ENCODE data around the gene POLR3B.

Gene POLR3B

DNA sequence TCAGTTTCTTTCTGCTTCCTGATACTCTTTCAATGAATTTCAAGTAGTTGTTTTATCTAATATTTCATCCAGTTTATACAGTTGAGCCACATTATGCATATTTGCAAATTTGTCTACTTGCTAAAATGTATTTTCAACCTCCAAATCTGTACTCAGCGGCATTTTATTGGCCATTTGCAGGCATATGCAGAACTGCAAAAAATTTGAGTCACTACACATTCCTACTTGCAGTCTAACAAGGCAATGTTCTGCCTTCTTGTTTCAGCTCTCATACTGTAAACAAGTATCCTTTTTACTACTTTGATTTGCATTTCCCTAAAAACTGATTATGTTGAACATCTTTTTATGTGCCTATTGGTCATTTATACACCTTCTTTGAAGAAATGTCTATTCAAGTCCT lies 55.0 kb downstream of the POLR3B start:
- DNase-seq (ENCODE audit: low read depth in 2 of 2, low spot score in 1 of 2) = no peak

DNA sequence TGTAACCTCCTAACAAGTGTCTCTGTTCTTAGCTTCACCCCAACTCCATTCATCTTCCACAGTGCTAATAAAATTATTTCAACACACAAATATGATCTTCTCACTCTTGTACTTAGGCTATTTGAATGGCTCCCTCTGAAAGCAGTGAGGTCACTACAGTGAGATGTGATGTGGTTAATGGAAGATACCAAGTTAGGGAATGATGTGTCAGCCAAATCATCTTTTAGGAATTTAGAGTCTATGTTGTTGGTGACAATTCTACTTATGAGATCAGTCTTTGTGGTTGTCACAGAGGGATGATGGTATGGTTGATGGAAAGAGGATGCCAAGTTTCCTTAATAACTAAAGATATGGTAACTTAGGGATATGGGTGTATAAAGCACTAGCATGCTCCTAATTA lies 57.6 kb downstream of the POLR3B start:
- DNase-seq (ENCODE audit: low read depth in 2 of 2, low spot score in 1 of 2) = no peak

DNA sequence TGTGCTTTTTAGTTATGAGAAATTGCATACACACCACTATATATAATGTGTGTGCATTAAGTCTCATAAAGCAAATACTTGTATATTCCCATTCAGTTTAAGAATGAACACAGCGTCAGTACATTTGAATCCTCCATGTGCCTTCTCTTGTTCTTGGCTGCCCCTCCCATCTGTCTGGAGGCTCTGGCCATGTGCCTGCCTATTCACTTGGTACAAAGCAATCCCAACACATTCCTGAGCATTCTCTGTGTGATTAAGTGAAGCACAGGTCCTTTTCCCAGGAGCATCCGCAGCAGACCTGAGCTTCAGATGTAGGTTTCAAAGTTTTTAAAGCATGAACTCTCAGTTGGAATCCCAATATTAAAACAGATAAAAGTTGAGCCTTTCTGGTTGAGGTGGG lies 58.7 kb downstream of the POLR3B start:
- DNase-seq (ENCODE audit: low read depth in 2 of 2, low spot score in 1 of 2) = no peak

DNA sequence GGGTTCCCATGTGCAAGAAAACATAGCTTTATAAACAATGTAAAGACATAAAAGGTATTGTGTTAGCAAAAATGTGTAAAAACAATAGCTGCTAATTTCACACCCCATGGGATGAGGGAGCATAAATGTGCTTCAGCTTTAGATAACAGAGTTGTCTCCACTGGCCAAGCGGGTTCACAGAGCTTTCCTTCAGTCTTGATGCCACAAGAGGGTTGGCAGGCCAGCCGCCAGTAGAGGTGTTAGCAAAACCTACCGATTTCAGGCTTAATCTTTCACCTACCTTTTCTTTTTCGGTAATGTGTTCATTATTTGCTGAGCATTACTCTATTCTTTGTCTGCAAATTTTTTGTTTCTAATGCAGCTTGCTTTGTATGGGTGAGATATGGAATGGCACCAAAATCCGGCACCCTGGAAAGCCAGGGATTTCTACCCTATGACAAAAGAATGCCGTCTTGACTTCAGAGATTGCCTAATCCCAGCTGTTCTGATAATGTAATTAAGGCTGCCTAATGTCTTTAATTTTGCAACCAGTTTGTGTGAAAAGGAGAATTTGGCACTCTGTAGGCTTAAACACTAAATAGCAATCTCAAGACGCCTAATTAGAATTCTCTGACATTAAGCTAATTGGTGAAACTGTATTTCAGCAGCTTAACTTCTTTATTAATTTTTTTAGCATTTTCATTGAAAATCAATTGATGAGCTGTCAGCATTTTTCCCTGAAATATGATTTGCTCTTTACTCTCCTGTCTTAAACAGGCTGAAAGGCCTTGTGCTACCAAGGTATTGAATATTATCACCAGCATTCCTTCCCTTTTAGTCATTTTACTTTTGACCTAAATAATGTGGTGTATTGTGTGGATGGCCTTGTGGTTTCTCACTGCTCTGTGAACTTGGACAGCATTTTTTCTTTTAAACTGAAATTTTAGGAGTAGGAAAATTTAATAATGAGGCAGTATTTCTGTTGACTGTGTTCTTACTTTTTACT lies 60.7 kb downstream of the POLR3B start:
- DNase-seq (ENCODE audit: low read depth in 2 of 2, low spot score in 1 of 2) = no peak

DNA sequence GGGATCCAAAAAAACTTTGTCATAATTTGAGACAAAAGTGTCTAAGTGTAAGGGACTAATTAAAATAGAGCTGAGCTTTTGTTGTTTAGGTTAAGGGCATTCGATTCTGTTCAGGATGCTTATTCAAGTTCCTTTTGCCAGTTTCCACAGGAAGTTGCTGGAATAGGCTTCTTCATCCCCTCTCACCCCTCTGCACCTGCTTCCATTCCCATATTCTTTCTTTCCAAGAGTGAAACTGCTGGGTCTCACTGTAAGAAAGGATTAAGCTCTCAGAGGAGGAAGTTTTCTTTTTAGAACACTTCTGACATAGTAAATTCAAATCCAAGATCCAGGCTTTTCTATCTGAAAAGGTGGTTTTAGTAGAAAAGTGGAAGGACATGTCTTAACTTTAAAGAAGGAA lies 61.4 kb downstream of the POLR3B start:
- no peak for DNase-seq (ENCODE audit: low read depth in 2 of 2, low spot score in 1 of 2)

DNA sequence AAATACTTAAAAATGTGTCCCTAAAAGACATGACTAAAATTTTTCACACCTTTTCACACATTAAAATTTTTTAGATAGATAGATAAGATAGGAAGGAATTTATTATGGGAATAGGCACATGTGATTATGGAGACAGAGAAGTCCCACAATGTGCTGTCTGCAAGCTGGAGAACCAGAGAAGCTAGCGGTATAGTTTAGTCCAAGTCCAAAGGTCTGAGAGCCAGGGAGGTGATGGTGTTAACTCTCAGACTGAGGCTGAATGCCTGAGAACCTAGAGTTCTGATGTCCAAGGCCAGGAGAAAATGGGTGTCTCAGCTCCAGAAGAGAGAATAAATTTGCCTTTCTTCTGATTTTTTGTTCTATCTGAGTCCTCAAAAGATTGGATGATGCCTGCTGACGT lies 65.7 kb downstream of the POLR3B start:
- DNase-seq (ENCODE audit: low read depth in 2 of 2, low spot score in 1 of 2) = no peak

DNA sequence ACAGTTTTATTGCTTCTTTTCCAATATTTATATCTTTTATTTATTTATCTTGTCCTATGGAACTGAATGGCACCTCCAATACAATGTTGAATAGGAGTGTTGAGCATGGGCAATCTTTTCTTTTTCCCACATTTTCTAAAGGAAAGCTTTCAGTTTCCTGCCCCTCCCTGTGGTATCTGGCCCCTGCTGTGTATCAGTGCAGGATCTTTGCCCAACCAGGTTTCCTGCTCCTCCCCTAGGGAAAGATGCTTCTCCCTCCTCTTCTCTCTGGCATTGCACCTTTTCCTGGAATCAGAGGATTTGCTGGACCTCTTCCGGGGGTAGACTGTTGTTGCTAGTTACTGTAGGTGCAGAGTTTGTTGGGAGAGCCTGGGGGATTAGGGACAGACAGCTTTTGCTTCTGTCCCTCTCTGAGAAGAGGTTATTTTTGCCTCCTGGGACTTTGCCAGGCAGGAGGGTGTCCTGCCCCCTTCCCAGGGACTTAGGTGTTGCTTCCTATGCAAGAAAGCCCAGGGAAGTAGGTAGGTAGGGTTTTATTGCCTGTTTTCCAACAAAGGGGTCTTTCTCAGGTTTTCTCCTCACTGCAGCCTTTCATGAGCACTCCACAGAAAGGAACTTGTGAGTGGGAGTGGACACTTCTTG lies 67.6 kb downstream of the POLR3B start:
- no peak for DNase-seq (ENCODE audit: low read depth in 2 of 2, low spot score in 1 of 2)

DNA sequence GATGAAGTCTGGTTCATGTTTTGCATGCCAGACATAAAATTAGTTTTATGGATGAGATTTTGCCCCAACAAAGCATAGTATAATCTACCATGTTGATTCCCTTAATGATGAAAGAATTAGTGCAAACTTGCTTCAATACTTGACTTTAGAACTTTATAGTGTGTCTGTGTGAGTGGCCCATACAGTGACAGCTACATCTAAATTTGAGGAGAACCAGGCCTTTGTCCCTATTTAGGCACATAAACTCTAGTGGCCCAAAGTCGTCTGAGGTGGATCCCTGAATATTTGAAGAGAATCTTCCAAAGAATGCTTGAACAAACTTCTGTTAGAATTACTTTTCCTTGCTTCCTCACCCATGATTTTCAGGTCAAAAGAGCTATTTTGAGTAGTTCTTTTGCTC lies 70.4 kb downstream of the POLR3B start:
- DNase-seq (ENCODE audit: low read depth in 2 of 2, low spot score in 1 of 2) = no peak

DNA sequence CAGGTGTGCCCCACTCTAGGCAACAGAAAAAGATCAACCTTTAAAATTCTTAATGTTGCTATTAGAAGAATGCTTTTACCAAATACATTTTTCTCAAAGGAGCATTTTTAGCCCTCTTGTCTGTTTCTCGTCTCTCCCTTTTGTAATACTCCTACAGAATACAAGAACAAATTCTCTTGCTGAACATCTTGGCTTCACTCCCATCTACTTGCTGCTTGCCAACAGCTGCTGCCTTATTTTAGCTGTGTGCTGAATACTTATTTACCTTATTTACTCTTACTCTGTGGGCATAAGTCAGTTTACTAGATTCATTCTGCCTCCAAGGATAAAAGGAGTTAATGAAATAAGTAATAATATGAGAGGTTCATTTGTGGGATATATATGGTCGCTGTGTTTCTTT lies 70.8 kb downstream of the POLR3B start:
- no peak for DNase-seq (ENCODE audit: low read depth in 2 of 2, low spot score in 1 of 2)

DNA sequence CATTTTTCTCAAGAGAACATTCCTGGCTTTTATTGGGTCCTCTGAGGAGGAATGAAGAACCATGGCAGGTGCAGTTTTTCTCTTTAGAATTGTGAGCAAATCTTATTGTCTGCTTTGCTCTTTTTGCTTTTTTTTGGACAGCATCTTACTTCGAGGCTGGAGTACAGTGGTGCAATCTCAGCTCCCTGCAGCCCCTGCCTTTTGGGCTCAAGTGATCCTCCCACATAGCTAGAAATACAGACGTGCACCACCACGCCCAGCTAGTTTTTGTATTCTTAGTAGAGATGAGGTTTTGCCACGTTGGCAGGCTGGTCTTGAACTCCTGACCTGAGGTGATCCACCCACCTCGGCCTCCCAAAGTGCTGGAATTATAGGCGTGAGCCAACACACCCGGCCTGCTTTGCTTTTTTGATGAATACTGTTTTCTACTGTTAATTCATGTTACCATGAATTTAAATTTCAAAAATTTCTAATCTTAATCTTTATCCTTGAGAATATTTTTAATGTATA lies 71.5 kb downstream of the POLR3B start:
- DNase-seq (ENCODE audit: low read depth in 2 of 2, low spot score in 1 of 2) = no peak

DNA sequence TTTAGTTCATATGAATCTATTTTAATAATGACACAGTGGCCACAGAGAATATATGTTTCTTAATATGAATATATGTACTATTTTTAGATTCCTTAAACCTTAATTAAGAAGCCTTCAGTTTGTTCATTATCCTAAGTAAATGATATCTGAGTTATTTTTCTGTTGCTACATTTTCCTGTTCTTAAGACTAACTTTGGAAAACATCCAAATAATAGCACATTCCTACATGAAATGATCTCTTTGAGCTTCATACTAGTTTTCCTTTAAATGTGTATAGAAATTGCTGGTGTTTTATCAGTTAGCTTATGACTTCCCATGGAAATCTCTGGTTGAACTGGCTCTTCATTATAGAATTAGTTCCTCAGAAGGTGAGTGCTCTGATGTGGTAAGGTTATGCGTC lies 72.1 kb downstream of the POLR3B start:
- no peak for DNase-seq (ENCODE audit: low read depth in 2 of 2, low spot score in 1 of 2)

DNA sequence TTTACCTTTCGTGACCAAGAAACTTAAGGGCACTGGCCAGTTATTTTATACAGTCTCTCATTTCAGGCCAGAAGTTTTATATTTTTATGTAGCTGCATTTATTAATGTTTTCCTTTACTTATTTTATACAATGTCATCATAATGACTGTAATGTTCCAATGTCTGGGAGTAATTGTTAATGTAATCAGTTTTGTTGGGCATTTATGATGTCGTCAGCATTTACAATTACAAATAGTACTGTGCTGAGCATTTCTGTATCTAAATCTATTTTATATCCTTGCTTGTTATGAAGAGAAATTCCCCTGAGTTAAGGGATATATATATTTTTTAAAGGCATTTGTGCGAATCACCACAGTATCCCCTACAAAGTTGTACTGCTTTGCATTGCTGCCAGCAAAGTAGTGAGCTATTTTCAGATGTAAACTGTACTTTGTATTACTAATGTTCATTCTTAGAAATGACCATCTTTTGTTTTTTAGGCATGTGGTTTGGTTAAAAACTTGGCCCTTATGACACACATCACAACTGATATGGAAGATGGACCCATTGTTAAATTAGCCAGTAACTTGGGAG lies 74.4 kb downstream of the POLR3B start:
- no peak for DNase-seq (ENCODE audit: low read depth in 2 of 2, low spot score in 1 of 2)

DNA sequence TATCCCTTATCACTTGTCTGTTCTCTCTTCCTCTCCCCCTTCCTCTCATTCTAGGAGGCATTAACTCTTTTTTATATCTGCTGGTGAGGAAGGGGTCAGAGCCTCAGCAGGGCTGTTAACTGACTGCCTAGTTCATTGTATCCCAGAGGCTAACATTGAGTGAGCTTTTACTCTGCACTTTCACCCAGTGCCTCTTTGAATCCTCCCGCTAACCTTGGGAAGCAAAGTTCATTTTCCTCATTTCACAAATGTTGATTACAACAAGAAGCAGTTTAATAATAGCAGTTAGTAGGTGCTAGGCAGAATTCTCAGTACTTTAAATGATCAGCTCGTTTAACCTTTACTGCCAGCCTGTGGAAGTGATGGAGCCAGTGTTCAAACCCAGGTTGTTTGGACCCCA lies 75.5 kb downstream of the POLR3B start:
- no peak for DNase-seq (ENCODE audit: low read depth in 2 of 2, low spot score in 1 of 2)

DNA sequence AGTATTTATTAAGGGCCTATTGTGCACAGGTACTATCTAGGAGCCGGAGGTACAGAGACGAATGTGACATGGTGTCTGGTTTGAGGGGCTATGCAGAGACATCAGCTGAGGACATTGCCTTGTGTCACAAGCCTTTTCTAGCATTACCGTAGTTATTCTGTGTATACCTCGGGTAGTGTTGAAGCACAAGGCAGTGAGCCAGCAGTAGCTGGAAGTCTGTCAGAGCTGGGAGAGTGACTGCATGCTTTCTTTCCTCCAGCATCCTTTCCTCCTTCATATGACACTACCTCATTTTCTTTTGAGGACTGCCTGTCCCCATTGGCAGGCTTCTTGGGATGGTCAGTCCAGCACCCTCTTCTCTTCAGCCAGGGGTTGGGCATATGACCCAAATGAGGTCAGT lies 77.0 kb downstream of the POLR3B start:
- no peak for DNase-seq (ENCODE audit: low read depth in 2 of 2, low spot score in 1 of 2)

DNA sequence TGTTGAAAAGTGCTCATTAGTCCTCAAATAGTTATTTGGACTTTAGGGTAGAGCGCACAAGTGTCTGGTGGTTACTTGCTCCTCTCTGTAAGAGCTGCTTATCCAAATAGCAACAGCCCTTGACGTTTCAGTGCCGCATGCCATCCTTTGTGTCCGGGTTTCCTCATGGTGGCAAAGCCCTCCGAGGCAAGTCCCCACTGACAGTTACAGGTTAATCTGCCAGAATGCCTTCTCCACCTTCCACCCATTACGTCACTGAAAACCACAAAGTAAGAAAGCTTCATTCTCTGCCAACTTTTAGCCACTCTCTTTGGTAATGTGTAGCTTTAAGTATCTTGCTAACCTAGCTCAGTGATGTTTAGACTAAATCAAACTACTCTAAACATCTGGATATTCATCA lies 78.6 kb downstream of the POLR3B start:
- DNase-seq (ENCODE audit: low read depth in 2 of 2, low spot score in 1 of 2) = no peak

DNA sequence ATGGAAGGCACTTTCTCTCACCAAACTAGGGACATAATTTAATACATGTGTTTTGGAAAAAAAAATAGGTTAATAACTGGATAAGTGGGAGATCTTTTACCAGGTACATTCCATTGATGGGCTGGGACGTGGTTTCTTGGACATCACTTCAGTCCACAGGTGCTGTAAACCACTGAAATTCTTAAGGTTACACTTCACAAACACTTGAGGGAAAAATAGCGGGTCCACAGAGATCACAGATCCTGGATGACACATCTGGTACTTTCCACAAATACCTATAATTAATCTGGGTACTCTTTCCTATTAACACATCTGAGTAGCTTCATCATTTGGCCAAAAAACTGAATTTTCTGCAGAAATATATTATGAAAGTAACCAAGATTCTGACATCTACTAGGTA lies 85.0 kb downstream of the POLR3B start:
- DNase-seq (ENCODE audit: low read depth in 2 of 2, low spot score in 1 of 2) = no peak

DNA sequence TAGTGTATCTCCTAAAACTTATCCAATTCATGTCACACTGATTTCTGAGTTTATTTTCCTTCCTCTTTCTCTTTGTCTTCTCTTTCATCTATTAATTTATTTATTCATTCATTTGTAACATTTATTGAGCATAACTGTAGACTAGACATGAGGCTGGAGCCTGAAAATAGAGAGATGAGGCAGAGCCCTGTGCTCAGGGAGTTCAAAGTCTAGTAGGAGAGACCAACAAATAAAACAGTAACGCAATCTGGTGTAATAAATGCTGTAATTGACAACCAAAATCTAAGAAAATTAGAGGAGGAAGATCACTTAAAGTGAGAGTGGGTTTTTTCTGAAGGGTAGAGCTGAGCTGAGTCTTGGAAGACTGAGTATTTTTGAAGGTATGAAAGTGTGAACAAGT lies 87.5 kb downstream of the POLR3B start:
- no peak for DNase-seq (ENCODE audit: low read depth in 2 of 2, low spot score in 1 of 2)

DNA sequence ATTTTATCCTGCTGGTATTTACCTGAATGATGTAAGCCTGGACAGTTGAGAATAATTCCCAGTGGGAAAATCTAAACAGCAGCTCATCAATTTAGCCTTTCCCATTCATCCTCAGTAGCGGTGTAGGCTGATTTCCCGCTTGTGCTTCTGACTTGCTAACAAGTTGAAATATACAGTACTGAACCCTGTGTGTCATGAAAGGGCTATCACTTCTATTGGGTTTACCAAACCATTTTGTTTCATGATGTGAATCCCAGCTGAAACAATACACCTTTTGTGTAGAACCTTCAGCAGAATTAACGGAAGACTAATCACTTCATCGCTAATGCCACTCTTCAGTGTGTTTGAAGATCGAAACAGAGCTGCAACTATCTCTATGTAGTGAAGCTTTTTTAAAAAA lies 88.4 kb downstream of the POLR3B start:
- DNase-seq (ENCODE audit: low read depth in 2 of 2, low spot score in 1 of 2) = no peak

DNA sequence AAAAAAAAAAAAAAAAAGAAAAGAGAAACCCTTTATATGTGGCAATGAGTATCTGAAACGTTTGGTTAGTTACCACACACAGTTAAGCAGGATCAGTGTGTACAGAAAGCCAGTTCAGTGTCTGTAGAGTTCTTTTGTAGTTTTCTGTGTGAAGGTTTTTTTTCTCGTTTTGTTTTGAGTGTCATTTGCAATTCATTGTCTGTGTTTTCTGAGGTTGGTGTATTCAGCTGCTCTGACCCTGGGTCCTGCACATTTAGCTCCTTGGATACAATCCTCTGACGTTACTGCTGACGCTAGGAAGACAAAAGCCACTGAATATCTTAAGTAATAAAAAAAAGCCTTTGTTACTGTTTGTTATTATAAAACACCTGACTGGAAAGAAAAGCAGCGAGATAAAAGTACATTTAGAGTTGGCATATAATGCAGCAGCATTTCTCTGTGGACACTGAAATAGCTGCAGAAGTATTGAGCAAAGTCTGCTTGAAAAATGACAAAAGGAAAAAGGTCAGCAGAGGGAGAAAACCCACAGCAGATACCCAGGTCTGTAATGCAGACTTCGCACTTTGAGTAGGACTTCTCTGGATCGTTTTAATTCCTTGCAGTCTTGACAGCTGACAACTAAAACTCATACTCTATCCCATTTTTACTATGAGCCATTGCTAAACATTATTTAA lies 89.0 kb downstream of the POLR3B start:
- no peak for DNase-seq (ENCODE audit: low read depth in 2 of 2, low spot score in 1 of 2)

DNA sequence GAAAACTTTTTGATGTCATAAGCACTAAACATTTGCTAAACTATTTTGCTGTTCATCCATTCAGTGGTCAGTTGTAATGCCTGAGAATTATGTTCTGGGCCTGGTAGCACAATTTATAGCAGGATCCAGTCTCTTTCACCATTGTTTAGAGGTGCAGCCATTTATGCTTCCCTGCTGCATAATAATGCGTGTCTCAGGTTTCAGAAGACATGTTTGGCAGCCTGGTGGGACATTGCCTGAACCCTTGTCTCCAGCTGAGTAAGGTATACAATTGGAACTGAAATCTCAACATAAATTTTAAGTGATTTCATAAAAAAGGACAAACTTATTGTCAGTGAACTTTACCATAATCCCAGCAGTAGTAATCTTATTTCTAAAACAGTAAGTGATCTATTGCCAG lies 94.8 kb downstream of the POLR3B start:
- no peak for DNase-seq (ENCODE audit: low read depth in 2 of 2, low spot score in 1 of 2)

DNA sequence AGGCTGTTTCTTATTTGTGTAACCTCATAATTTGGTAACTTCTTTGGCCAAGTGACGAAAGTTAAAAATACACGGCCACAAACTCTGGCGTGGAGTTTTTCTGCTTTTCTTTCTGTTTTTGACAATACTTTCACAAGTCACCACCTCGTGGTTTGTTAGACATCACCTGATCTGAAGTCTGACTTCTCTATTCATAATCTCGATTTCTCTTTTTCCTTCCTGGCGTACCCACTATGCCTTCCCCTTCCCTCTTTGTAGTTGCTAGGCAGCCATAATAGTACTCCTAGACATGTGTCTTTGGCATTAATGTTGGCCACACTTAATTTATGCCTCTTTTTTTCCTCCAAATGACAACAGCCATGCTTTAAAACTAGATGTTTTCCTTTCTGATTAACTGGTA lies 97.6 kb downstream of the POLR3B start:
- DNase-seq (ENCODE audit: low read depth in 2 of 2, low spot score in 1 of 2) = no peak

DNA sequence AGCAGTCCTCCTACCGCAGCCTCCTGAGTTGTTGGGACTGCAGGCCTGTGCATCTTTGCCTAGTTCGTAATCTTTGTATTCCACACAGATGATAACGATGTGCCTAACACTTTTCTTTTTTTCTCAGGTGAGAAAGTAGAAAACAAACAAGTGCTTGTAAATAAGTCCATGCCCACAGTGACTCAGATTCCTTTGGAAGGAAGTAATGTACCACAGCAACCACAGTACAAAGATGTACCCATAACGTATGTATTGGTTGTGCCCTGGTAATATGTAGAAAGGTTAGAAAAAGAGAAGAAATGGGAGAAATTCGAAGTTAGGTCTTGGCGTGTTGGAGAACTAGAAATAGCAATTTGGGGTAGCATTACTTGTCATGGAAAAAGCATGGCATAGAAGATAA lies 101.6 kb downstream of the POLR3B start:
- DNase-seq (ENCODE audit: low read depth in 2 of 2, low spot score in 1 of 2) = no peak
